ENCODE data around the gene RTL9. TPM values are rescaled to one million over a fixed set of nuclear protein-coding genes. Genes with fewer than 3 reads are reported as not detected.

RTL9 gene
- total and polyA plus RNA-seq, 9 of the 15 experiments (the other 6 are each of a cell fraction or from before 2014, with no cell fraction given) = 0.04 to 0.35 (median 0.13) TPM; not detected in 1

- ChIA-PET CTCF (ENCODE audit: low intra/inter-chr PET ratio) (no interaction called here), POLR2A (interaction anchor here (0.6 kb wide), 2 partner anchors 58 to 200 kb away, joined by 3 read pairs; no protein-coding TSS in a partner anchor)
- H3K4me2 ChIP-seq (ENCODE audit: insufficient read depth, low read length) = peak overlapping the region; percentile 50
- H3K4me1 ChIP-seq (replicated peaks in 1 of 2; ENCODE audit: control insufficient read depth in 2 of 2, insufficient read depth in 2 of 2, low read length in 2 of 2) = peaks cover 4 to 29% of the 10 kb centered on the region in 2 experiments; a peak in 2 of 5 replicates
- peak overlapping the region; percentile 67 for H2AFZ ChIP-seq (ENCODE audit: low read depth, low read length)
- H3K9ac ChIP-seq (ENCODE audit: insufficient read depth in 1 of 2, low read depth in 2 of 2, low read length in 2 of 2) = peak overlapping the region in 1 of 2 experiments; percentile 59; a peak in 1 of 4 replicates
- no peaks in the 10 kb centered on the region for H3K79me2 ChIP-seq (ENCODE audit: control insufficient read depth, insufficient read depth, low read length)
- no peaks in the 10 kb centered on the region for H4K20me1 ChIP-seq (replicated peaks; ENCODE audit: control insufficient read depth, insufficient read depth, low read length)
- intact Hi-C loops (cut with micrococcal nuclease) = no loop called here
- ATAC-seq (peak; percentile 89), DNase-seq (ENCODE audit: extremely low read depth in 1 of 4, low spot score in 3 of 4) (peak; percentile 42 to 85 (median 62)), FAIRE-seq (peak; percentile 88)
- no peaks in the 10 kb centered on the region for H3K36me3 ChIP-seq (ENCODE audit: control insufficient read depth, insufficient read depth, low read length)
- H3K9me3 ChIP-seq (replicated peaks; ENCODE audit: control insufficient read depth, insufficient read depth, low read depth, low read length) = peaks cover 2% of the 10 kb centered on the region; the same call in 1 of the 2 replicates
- peaks cover 2% of the 10 kb centered on the region for H3K9me1 ChIP-seq (ENCODE audit: control insufficient read depth, insufficient read depth, low read length)
- H3K27me3 ChIP-seq (ENCODE audit: control insufficient read depth in 2 of 2, insufficient read depth in 2 of 2, low read length in 2 of 2) = no peaks in the 10 kb centered on the region
- H3K27ac ChIP-seq (ENCODE audit: extremely low read depth, low read depth, low read length) = peak overlapping the region; percentile 71
- no TSS peak for BruUV-seq (replicated peaks)
- 0% methylated on average over 1 of the region's 1 CpG for WGBS (ENCODE audit: insufficient coverage, low coverage, missing lambda C conversion rate)
- H3K4me3 ChIP-seq = no peak overlapping the region
- in situ Hi-C loops (cut with MboI) = no loop called here
- TF ChIP-seq FOXJ3 (CRISPR knock-in tag; IDR thresholded peaks at IDR 0.05) (no peak), KLF10 (CRISPR knock-in tag; IDR thresholded peaks at IDR 0.05) (no peak), SMARCA4 (IDR thresholded peaks at IDR 0.05) (peak; percentile 78), ZMIZ1 (IDR thresholded peaks at IDR 0.05; ENCODE audit: low read depth in 2 of 2, low read length in 2 of 2) (no peak), GATAD2B (IDR thresholded peaks at IDR 0.05; ENCODE audit: borderline replicate concordance) (no peak), PHF8 (IDR thresholded peaks at IDR 0.05; ENCODE audit: borderline replicate concordance, low read length) (no peak), TAL1 (IDR thresholded peaks at IDR 0.05) (peak; percentile 53; the same call in 1 of the 2 replicates), TEAD1 (CRISPR knock-in tag; IDR thresholded peaks at IDR 0.05) (no peak), ZNF253 (CRISPR knock-in tag; conservative IDR thresholded peaks at IDR 0.05) (no peak), ZNF830 (CRISPR knock-in tag; IDR thresholded peaks at IDR 0.05) (no peak), CEBPZ (IDR thresholded peaks at IDR 0.05; ENCODE audit: borderline replicate concordance, low read depth, low read length) (no peak), SMAD1 (IDR thresholded peaks at IDR 0.05; ENCODE audit: low read depth, low read length, partially characterized antibody) (no peak), KHSRP (IDR thresholded peaks at IDR 0.05) (no peak), MTA1 (IDR thresholded peaks at IDR 0.05; ENCODE audit: borderline replicate concordance) (no peak), YY1 (IDR thresholded peaks at IDR 0.05; ENCODE audit: borderline replicate concordance in 1 of 3, control insufficient read depth in 1 of 3, extremely low read depth in 1 of 3, insufficient read depth in 3 of 3, insufficient read length in 1 of 3, insufficient replicate concordance in 2 of 3, low read depth in 1 of 3, low read length in 2 of 3) (no peak), EWSR1 (IDR thresholded peaks at IDR 0.05; ENCODE audit: borderline replicate concordance, low read depth, partially characterized antibody) (no peak), STAT5B (CRISPR knock-in tag; IDR thresholded peaks at IDR 0.05) (no peak)
These were observed 15.9 kb downstream of the RTL9 start for GRCh38 chrX:110374559-110374958.

Measured in K562 (cell line).